HepG2 (cell line): ENCODE results near the gene MAGI1. TPM values are rescaled to one million over a fixed set of nuclear protein-coding genes. Genes with fewer than 3 reads are reported as not detected.

Experiments used
- ATAC-seq: fragments of 200-7000 bp; cut with Tn5 transposase; 3 replicates; pipeline ENCODE4 v1.9.1; 2020; ENCODE audit warnings: mild to moderate bottlenecking, moderate library complexity
- BruUV-seq: library from RNA; stranded (reverse); fragments of 400-500 nt; replicated peaks from 2 replicates; lab custom pipeline; 2021; lab: Mats Ljungman, UMichigan
- CTCF ChIA-PET: fragments of 300-600 bp; formaldehyde crosslinking; extraction: SDS; loops from one replicate; lab custom pipeline; 2021; ENCODE audit warnings: low total read pairs, inconsistent platforms, low intra/inter-chr PET ratio; lab: Yijun Ruan, JAX
- POLR2A ChIA-PET: fragments of 350-600 bp; sonication (Branson Sonifier 250); formaldehyde crosslinking; loops from one replicate; lab custom pipeline; 2020; ENCODE audit warnings: antibody characterized with exemption, inconsistent platforms; lab: Yijun Ruan, JAX
- DNase-seq: peaks from one replicate; pipeline ENCODE4 v3.0.0-alpha.2; 2015; ENCODE audit warnings: low spot score
- FAIRE-seq: peaks from 3 replicates; lab custom pipeline; 2011; peaks lifted over from hg19 to GRCh38; lab: Jason Lieb, UNC
- H2AFZ ChIP-seq: one replicate; pipeline ENCODE4 v1.6.1; 2011; ENCODE audit warnings: low read length, inconsistent platforms
- H3K27ac ChIP-seq: fragments of 300-600 bp; 3 replicates; pipeline ENCODE4 v1.8.0; 2011; ENCODE audit warnings: mixed run types, mild to moderate bottlenecking, mixed read lengths, low read length, inconsistent platforms; ENCODE audit not compliant: insufficient read depth; ENCODE audit errors: extremely low read length
- H3K27me3 ChIP-seq, 2 experiments: fragments of 200-600 bp in 1 of 2; 2 replicates in 1 of 2; 3 replicates in 1 of 2; pipeline versions ENCODE4 v1.6.0 to v1.8.0; 2011; ENCODE audit warnings: low read length in 2 of 2, mild to moderate bottlenecking in 2 of 2, moderate library complexity in 2 of 2, inconsistent platforms in 1 of 2; ENCODE audit not compliant: insufficient read depth in 2 of 2, control insufficient read depth in 1 of 2
- H3K36me3 ChIP-seq, 2 experiments: fragments of 200-600 bp in 1 of 2; replicated peaks in 1 of 2; 2 replicates in 1 of 2; 3 replicates in 1 of 2; pipeline versions ENCODE4 v1.5.1 to v1.8.0; 2011; ENCODE audit warnings: low read length in 2 of 2, inconsistent platforms in 1 of 2; ENCODE audit not compliant: insufficient read depth in 2 of 2, control insufficient read depth in 1 of 2
- H3K4me1 ChIP-seq: 2 replicates; pipeline ENCODE4 v1.5.1; 2012; ENCODE audit warnings: low read length, inconsistent platforms; ENCODE audit not compliant: insufficient read depth
- H3K4me2 ChIP-seq: 2 replicates; pipeline ENCODE4 v1.6.0; 2011; ENCODE audit warnings: low read depth, low read length, inconsistent platforms
- H3K4me3 ChIP-seq, 3 experiments: fragments of 200-600 bp in 1 of 3; sonication (generic), shearing (Covaris generic) in 1 of 3; replicated peaks in 1 of 3; 2 replicates each; pipeline ENCODE4 v1.5.1; 2011 to 2016; ENCODE audit warnings: low read length in 3 of 3, inconsistent platforms in 2 of 3, low read depth in 2 of 3, mild to moderate bottlenecking in 2 of 3, control low read depth in 1 of 3, mixed read lengths in 1 of 3; ENCODE audit not compliant: insufficient read depth in 1 of 3
- H3K79me2 ChIP-seq: one replicate; pipeline ENCODE4 v1.6.1; 2011; ENCODE audit warnings: low read length, inconsistent platforms; ENCODE audit not compliant: insufficient read depth
- H3K9ac ChIP-seq: 2 replicates; pipeline ENCODE4 v1.6.0; 2011; ENCODE audit warnings: mild to moderate bottlenecking, low read depth, low read length, inconsistent platforms; ENCODE audit not compliant: insufficient read depth
- H3K9me3 ChIP-seq: 2 replicates; pipeline ENCODE4 v1.5.1; 2012; ENCODE audit warnings: mild to moderate bottlenecking, low read length
- H4K20me1 ChIP-seq: 2 replicates; pipeline ENCODE4 v1.6.0; 2011; ENCODE audit warnings: inconsistent platforms, mild to moderate bottlenecking, low read length, moderate library complexity; ENCODE audit not compliant: insufficient read depth
- KAT7 ChIP-seq: IDR thresholded peaks from 2 replicates; pipeline ENCODE4 v1.6.1; 2018; ENCODE audit warnings: borderline replicate concordance, missing compliant biosample characterization
- LCORL ChIP-seq, 2 experiments: fragments of 450-650 bp in 1 of 2; sonication (generic) in 1 of 2; formaldehyde crosslinking in 1 of 2; IDR thresholded peaks; 2 replicates each; pipeline versions ENCODE4 v1.5.0 to v1.6.1; 2017 to 2020; ENCODE audit warnings: antibody characterized with exemption in 1 of 2, missing genetic modification reagents in 1 of 2
- ONECUT2 ChIP-seq: sonication (generic); formaldehyde crosslinking; IDR thresholded peaks from 2 replicates; pipeline ENCODE4 v1.4.0; 2020; ENCODE audit warnings: missing genetic modification reagents
- ZBTB21 ChIP-seq: sonication (generic); formaldehyde crosslinking; IDR thresholded peaks from 2 replicates; pipeline ENCODE4 v1.4.0; 2020; ENCODE audit warnings: missing genetic modification reagents
- ZBTB46 ChIP-seq: sonication (generic); formaldehyde crosslinking; IDR thresholded peaks from 2 replicates; pipeline ENCODE4 v1.4.0; 2020; ENCODE audit warnings: mild to moderate bottlenecking, missing genetic modification reagents, borderline replicate concordance
- ZMYM2 ChIP-seq: sonication (generic); formaldehyde crosslinking; IDR thresholded peaks from 2 replicates; pipeline ENCODE4 v1.8.0; 2022; ENCODE audit warnings: mild to moderate bottlenecking, missing genetic modification reagents
- ZNF136 ChIP-seq: sonication (generic); formaldehyde crosslinking; IDR thresholded peaks from 2 replicates; pipeline ENCODE4 v1.8.1; 2022; ENCODE audit warnings: low read depth, mild to moderate bottlenecking, moderate library complexity, missing genetic modification reagents
- ZNF770 ChIP-seq: sonication (generic); formaldehyde crosslinking; IDR thresholded peaks from 2 replicates; pipeline ENCODE4 v1.5.0; 2020; ENCODE audit warnings: mild to moderate bottlenecking, missing genetic modification reagents
- WGBS: methylation state at CpG from one replicate; pipeline ENCODE4 v1.1.6; 2017; ENCODE audit warnings: low lambda C conversion rate; 5-methylcytosine and 5-hydroxymethylcytosine counted together
- in situ Hi-C: cut with HindIII; loops from 2 replicates; pipeline ENCODE4 v1.10.0; 2017; ENCODE audit warnings: low pct_unique_long_range_greater_than_20kb; ENCODE audit not compliant: extremely low pct_ligation_motif_present
- intact Hi-C: fragments of 100-400 bp; cut with micrococcal nuclease; formaldehyde crosslinking; loops from one replicate; pipeline ENCODE4 v1.10.0; 2022; ENCODE audit not compliant: unreplicated experiment
- polyA plus RNA-seq, 8 experiments: library from polyadenylated mRNA; depleted of rRNA in 3 of 8; stranded (reverse) in 7 of 8; unstranded in 1 of 8; fragments of >200 nt; fragmentation: Illumina TruSeq in 4 of 8; extraction: Trizol in 4 of 8; gene quantifications; 2 replicates each; pipeline versions ENCODE4 v1.2.1 to v1.2.3, GENCODE V29; 2011 to 2016; ENCODE audit warnings: low read depth in 4 of 8, missing spikeins in 1 of 8, mixed read lengths in 1 of 8; ENCODE audit not compliant: insufficient read depth in 1 of 8
- total RNA-seq, 5 experiments: library from RNA; depleted of rRNA; stranded (reverse); fragments of >200 nt; fragmentation: Illumina TruSeq; extraction: Trizol; gene quantifications; 2 replicates each; pipeline ENCODE4 v1.2.3, GENCODE V29; 2016; ENCODE audit warnings: low read depth in 1 of 5
- TF ChIP-seq, protein P1 (sequence below): sonication (generic); formaldehyde crosslinking; IDR thresholded peaks from 2 replicates; pipeline ENCODE4 v1.5.0; 2020; ENCODE audit warnings: missing genetic modification reagents
- TF ChIP-seq, protein P2 (sequence below): sonication (generic); formaldehyde crosslinking; IDR thresholded peaks from 2 replicates; pipeline ENCODE4 v1.8.1; 2023; ENCODE audit warnings: missing genetic modification reagents, inconsistent platforms, borderline replicate concordance
- TF ChIP-seq, protein P3 (sequence below): sonication (generic); formaldehyde crosslinking; IDR thresholded peaks from 2 replicates; pipeline ENCODE4 v1.4.0; 2020; ENCODE audit warnings: mild to moderate bottlenecking, missing genetic modification reagents

MAGI1 gene
- total and polyA plus RNA-seq, 2 of the 13 experiments (the other 11 are each of a cell fraction or from before 2014, with no cell fraction given), result 22.2 to 26.0 TPM

- intact Hi-C loops (loop anchor here (10.0 kb wide), 1 partner anchor 110 kb away; the partner anchor contains the start of gene MAGI1), in situ Hi-C loops (no loop called here)
- Histone ChIP-seq H3K79me2 (peaks cover 71% of the 10 kb centered on the region), H2AFZ (no peak overlapping the region), H3K27me3 (no peaks in the 10 kb centered on the region), H3K4me3 (no peak overlapping the region), H3K27ac (peak overlapping the region; percentile 74), H4K20me1 (peaks cover 17% of the 10 kb centered on the region), H3K9ac (no peak overlapping the region), H3K4me1 (peaks cover 65% of the 10 kb centered on the region), H3K9me3 (no peaks in the 10 kb centered on the region), H3K36me3 (no peaks in the 10 kb centered on the region), H3K4me2 (peak overlapping the region; percentile 10; the same call in 1 of the 2 replicates)
- WGBS, result 70% methylated on average over 4 of the region's 4 CpGs
- ATAC-seq, result peak; percentile 28; the same call in 2 of the 3 replicates
- FAIRE-seq, result no peak
- ChIA-PET CTCF (no interaction called here), POLR2A (no interaction called here)
- DNase-seq, result peak; percentile 46
- no TSS peak for BruUV-seq
- TF ChIP-seq, protein P1, sequence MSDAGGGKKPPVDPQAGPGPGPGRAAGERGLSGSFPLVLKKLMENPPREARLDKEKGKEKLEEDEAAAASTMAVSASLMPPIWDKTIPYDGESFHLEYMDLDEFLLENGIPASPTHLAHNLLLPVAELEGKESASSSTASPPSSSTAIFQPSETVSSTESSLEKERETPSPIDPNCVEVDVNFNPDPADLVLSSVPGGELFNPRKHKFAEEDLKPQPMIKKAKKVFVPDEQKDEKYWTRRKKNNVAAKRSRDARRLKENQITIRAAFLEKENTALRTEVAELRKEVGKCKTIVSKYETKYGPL, result no peak
- TF ChIP-seq, protein P2, sequence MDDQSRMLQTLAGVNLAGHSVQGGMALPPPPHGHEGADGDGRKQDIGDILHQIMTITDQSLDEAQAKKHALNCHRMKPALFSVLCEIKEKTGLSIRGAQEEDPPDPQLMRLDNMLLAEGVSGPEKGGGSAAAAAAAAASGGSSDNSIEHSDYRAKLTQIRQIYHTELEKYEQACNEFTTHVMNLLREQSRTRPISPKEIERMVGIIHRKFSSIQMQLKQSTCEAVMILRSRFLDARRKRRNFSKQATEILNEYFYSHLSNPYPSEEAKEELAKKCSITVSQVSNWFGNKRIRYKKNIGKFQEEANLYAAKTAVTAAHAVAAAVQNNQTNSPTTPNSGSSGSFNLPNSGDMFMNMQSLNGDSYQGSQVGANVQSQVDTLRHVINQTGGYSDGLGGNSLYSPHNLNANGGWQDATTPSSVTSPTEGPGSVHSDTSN, result no peak
- TF ChIP-seq ONECUT2 (CRISPR knock-in tag) (no peak), LCORL (IDR thresholded peaks at IDR 0.05) (no peak), LCORL (CRISPR knock-in tag; IDR thresholded peaks at IDR 0.05) (no peak), ZBTB46 (CRISPR knock-in tag) (no peak), ZNF770 (CRISPR knock-in tag) (no peak), ZMYM2 (no peak), ZBTB21 (CRISPR knock-in tag) (no peak), KAT7 (CRISPR knock-in tag) (no peak), ZNF136 (CRISPR knock-in tag) (no peak)
- TF ChIP-seq, protein P3, sequence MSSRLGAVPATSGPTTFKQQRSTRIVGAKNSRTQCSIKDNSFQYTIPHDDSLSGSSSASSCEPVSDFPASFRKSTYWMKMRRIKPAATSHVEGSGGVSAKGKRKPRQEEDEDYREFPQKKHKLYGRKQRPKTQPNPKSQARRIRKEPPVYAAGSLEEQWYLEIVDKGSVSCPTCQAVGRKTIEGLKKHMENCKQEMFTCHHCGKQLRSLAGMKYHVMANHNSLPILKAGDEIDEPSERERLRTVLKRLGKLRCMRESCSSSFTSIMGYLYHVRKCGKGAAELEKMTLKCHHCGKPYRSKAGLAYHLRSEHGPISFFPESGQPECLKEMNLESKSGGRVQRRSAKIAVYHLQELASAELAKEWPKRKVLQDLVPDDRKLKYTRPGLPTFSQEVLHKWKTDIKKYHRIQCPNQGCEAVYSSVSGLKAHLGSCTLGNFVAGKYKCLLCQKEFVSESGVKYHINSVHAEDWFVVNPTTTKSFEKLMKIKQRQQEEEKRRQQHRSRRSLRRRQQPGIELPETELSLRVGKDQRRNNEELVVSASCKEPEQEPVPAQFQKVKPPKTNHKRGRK, result no peak
Measured at GRCh38 chr3:65924762-65925161, 114.0 kb downstream of the MAGI1 start.
